GM19351 (cell line): ENCODE data around the gene FBXL13.
"Not testable (repeated sequence)": the region's sequence is repeated elsewhere in the genome, so short reads cannot be mapped to it uniquely, and the experiment has no call there.

Experiments
- ATAC-seq: cut with Tn5 transposase; IDR thresholded peaks from one replicate; pipeline ENCODE4 v1.9.1; 2021; ENCODE audit warnings: mild to moderate bottlenecking, moderate library complexity; ENCODE audit not compliant: unreplicated experiment

FBXL13 gene

GRCh38 chr7:103074519-103075336 lies at the start of gene FBXL13, which contains the start of gene ARMC10:
TSS of gene FBXL13 (minus strand) at chr7:103074796.
TSS of gene ARMC10 (plus strand) at chr7:103075140. CDS start at chr7:103075273, 133 bp downstream.
- ATAC-seq = peak; percentile 82

GRCh38 chr7:103123529-103123928 lies 48.9 kb upstream of the FBXL13 start:
- ATAC-seq = no peak

GRCh38 chr7:103121641-103122040 lies 47.0 kb upstream of the FBXL13 start:
- no peak for ATAC-seq

- no peak for ATAC-seq
These were observed 45.8 kb upstream of the FBXL13 start for GRCh38 chr7:103120362-103120761.

GRCh38 chr7:103119791-103120291 lies 45.2 kb upstream of the FBXL13 start:
- ATAC-seq = no peak

- ATAC-seq = no peak
These were observed 42.9 kb upstream of the FBXL13 start for GRCh38 chr7:103117465-103117864.

GRCh38 chr7:103116991-103117390 lies 42.4 kb upstream of the FBXL13 start:
- no peak for ATAC-seq

- no peak for ATAC-seq
These were observed 41.9 kb upstream of the FBXL13 start for GRCh38 chr7:103116511-103116910.

- no peak for ATAC-seq
These were observed 41.2 kb upstream of the FBXL13 start for GRCh38 chr7:103115771-103116170.

- ATAC-seq = no peak
These were observed 40.0 kb upstream of the FBXL13 start for GRCh38 chr7:103114576-103115008.

- ATAC-seq = no peak
These were observed 38.6 kb upstream of the FBXL13 start for GRCh38 chr7:103113164-103113563.

- ATAC-seq = not testable (repeated sequence)
These were observed 32.1 kb upstream of the FBXL13 start for GRCh38 chr7:103106703-103107070.

- ATAC-seq = no peak
These were observed 31.6 kb upstream of the FBXL13 start for GRCh38 chr7:103106005-103106702.

GRCh38 chr7:103101543-103101942 lies 26.9 kb upstream of the FBXL13 start:
- ATAC-seq = no peak

GRCh38 chr7:103100348-103100747 lies 25.8 kb upstream of the FBXL13 start:
- no peak for ATAC-seq

- ATAC-seq = no peak
These were observed 22.4 kb upstream of the FBXL13 start for GRCh38 chr7:103097041-103097440.

- not testable (repeated sequence) for ATAC-seq
These were observed 21.0 kb upstream of the FBXL13 start for GRCh38 chr7:103095558-103095957.

GRCh38 chr7:103094102-103094501 lies 19.5 kb upstream of the FBXL13 start:
- no peak for ATAC-seq

- ATAC-seq = no peak
These were observed 18.8 kb upstream of the FBXL13 start for GRCh38 chr7:103093429-103093828.

- ATAC-seq = not testable (repeated sequence)
These were observed 17.7 kb upstream of the FBXL13 start for GRCh38 chr7:103092321-103092720.

GRCh38 chr7:103083210-103083609 lies 8.6 kb upstream of the FBXL13 start:
- ATAC-seq = no peak

- ATAC-seq = no peak
These were observed 7.9 kb upstream of the FBXL13 start for GRCh38 chr7:103082497-103082896.
